GM13976 (cell line): Measurements from ENCODE around the gene VPS16.

Experiments used
- DNase-seq: peaks from one replicate; pipeline ENCODE4 v3.0.0; 2012; ENCODE audit warnings: low spot score
- CTCF ChIP-seq: IDR thresholded peaks from 2 replicates; pipeline ENCODE4 v1.5.1; 2012; ENCODE audit warnings: borderline replicate concordance, mild to moderate bottlenecking; ENCODE audit not compliant: insufficient read depth; ENCODE audit errors: extremely low read depth, missing control alignments, control extremely low read depth
- in situ Hi-C: fragments of 300-500 bp; cut with MboI; formaldehyde crosslinking; loops from one replicate; pipeline ENCODE4 v1.12.0; 2022; ENCODE audit warnings: low sequenced_read_pairs, mixed read lengths, inconsistent platforms; ENCODE audit not compliant: unreplicated experiment

Gene VPS16

GRCh38 chr20:2834401-2835110 is 6.0 kb upstream of the VPS16 start:
- TF ChIP-seq CTCF, result no peak
- in situ Hi-C loops, result no loop called here
- DNase-seq, result no peak

GRCh38 chr20:2835331-2835796 is 5.2 kb upstream of the VPS16 start:
- no peak for DNase-seq
- no peak for TF ChIP-seq CTCF
- in situ Hi-C loops, result no loop called here

- no peak for DNase-seq
- in situ Hi-C loops, result no loop called here
- TF ChIP-seq CTCF, result no peak
Observed at GRCh38 chr20:2836035-2836434, 4.5 kb upstream of the VPS16 start.

GRCh38 chr20:2837221-2837960 is 3.2 kb upstream of the VPS16 start:
- peak; percentile 6 for DNase-seq
- TF ChIP-seq CTCF, result no peak
- in situ Hi-C loops, result no loop called here

- in situ Hi-C loops, result no loop called here
- DNase-seq, result peak; percentile 15
- no peak for TF ChIP-seq CTCF
Observed at GRCh38 chr20:2838170-2838797, 2.3 kb upstream of the VPS16 start.

- in situ Hi-C loops, result no loop called here
- peak; percentile 36 for DNase-seq
- TF ChIP-seq CTCF, result no peak
Observed at GRCh38 chr20:2838847-2839671, 1.5 kb upstream of the VPS16 start.
